Activated CD4-positive, alpha-beta T cell treated with anti-CD3 and anti-CD28 coated beads for 24 hours (primary cell): ENCODE measurements around the gene PKD2.
A peak's percentile ranks its signal among the peaks of the same experiment; 100 is the strongest.

Experiments used
- DNase-seq, 2 donors: peaks; one replicate each; pipeline ENCODE4 v3.0.0-alpha.2; 2020; ENCODE audit warnings: low read depth in 2 of 2

The PKD2 gene

GRCh38 chr4:88027611-88028608, 20.5 kb downstream of the PKD2 start:
- no peak for DNase-seq

DNA sequence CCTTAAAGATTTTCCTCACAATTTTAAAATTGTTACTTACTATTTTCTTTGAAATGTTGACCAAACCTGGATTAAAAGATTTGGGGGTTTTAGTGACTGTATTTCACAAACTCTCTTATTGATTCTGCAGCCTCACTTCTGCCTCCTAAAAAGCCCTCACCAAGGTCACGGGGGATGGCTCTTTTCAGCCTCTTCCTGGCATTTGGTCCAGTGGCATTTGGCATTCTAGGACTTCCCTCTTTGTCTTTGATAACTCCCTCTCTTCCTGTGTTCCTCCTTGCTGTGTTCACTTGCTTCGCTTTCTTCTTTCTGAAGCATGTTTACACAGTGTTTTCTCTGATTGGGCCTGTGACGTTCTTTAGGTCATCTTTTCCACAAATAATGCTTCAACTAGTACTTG, 21.5 kb downstream of the PKD2 start:
- DNase-seq, result no peak

- no peak for DNase-seq
These were observed 22.1 kb downstream of the PKD2 start for GRCh38 chr4:88029556-88029955.

GRCh38 chr4:88030565-88031310, 23.3 kb downstream of the PKD2 start:
- DNase-seq, result no peak

- DNase-seq, result peak in 1 of 2 donors; percentile 2
These were observed 25.9 kb downstream of the PKD2 start for GRCh38 chr4:88033309-88033708.

- no peak for DNase-seq
These were observed 27.9 kb downstream of the PKD2 start for GRCh38 chr4:88035292-88035691.

DNA sequence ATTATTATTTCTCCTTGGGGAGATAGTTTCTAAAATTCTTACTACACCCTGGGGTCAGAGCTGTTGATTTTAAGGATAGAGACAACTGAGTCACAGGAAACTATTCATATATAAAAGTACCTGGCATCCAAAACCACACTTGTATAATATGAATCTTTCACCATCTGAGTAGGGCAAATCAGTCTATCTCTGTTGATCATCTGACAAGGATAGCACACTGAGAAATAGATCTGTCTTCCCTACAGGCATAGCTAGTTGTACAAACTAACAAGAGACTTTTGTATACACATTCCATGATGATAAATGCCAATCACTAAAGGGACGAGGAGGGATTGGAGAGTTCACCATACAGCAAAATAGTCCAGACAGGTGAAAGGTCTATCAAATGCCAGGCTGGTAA, 30.0 kb downstream of the PKD2 start:
- DNase-seq, result no peak

- DNase-seq, result no peak
These were observed 30.5 kb downstream of the PKD2 start for GRCh38 chr4:88037936-88038335.

DNA sequence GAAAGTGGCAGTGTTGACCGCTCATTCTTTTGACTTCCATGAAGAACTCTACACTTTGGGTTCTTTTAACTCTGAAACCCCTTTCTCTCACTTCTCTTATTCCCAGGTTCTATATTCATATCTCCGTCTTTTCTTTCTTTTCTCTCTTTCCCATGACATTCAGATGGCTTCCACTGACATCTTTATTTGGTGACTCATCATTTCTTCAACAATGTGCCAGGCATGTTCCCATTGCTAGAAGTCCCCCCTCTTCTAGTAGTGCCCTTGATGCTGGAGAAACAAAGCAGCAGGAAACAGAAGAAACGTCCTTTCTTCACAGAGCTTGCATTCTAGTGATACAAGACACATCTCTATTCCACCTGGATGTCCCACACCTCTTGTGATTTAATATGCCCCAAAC, 33.3 kb downstream of the PKD2 start:
- no peak for DNase-seq

DNA sequence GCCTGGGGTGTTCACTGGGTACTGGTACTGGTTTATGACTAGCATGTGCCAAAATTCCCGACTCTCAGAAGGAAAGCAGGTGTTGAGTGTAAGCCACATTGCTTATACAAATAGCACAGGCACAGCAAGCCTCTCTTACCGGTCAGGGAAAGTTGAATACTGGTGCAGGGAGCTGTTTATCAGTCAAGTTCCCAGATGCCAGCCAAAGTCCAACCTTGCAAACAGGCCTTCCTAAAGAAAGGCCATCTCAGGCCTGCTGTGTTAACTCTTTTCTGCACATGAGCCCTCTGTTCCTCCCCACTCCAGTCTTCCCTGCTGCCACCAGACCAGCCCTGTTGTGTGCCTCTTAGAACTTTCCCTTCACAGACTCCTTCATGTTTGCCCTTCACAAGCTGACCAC, 34.2 kb downstream of the PKD2 start:
- no peak for DNase-seq

DNA sequence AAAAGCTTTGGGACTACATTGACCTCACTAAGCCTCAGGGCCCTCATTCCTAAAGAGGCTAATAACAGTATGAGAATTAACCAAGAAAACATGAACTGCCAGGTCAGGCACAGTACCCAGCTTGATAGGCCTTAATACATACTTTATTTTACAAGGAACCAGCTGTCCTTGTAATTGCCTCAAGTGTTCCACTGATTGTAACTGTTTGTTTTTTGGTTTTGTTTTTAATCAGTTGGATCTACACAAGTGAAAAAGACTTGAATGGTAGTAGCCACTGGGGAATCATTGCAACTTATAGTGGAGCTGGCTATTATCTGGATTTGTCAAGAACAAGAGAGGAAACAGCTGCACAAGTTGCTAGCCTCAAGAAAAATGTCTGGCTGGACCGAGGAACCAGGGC, 35.6 kb downstream of the PKD2 start:
- no peak for DNase-seq

- no peak for DNase-seq
These were observed 36.3 kb downstream of the PKD2 start for GRCh38 chr4:88043586-88044340.

DNA sequence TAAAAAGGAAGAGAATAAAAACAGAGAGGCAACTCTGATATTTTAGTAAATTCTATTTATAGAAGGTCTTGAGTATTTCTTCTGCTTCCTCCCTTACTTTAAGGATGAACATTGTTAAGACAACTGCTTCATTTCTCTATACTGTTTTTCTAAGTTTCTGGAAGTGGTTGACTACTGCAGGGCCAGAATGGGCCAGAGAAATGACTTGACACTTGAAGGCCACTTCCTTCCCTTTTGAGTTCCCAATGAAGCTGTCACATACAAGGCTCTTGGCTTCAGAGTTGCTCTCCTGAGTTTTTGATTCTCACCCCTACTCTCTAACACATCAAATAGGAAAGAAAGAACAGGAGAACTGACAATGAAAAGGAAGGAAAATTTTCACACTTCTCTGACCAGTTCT, 37.6 kb downstream of the PKD2 start:
- no peak for DNase-seq

DNA sequence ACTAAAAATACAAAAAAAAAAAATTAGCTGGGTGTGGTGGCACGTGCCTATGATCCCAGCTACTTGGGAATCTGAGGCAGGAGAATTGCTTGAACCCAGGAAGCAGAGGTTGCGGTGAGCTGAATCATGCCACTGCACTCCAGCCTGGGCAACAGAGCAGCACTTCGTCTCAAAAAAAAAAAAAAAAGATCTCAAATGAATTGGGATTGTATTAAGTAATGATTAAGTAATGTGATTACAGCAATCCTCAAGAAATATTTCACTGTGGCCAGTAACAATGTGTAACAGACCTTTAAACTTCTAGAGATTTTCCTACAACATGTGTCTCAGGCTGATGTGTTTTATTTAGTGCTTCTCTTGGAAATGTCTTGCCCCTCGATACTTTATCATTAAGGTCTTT, 46.8 kb downstream of the PKD2 start:
- DNase-seq, result no peak

DNA sequence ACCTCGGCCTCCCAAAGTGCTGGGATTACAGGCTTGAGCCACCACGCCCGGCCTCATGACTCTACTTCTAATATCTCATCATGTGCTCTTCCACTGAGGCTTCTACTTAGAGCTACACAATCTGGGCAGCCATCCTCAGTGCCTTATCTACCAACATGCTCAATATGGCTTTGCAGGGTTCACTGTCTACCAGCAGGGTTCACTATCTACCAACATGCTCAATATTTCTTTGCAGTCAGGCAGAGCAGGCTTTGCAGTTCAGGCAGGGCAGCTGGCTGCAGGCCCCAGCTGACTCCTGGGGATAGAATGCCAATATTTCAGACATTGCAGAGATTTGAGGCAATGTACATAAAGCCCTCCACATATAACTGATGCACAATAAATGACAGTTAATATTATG, 47.5 kb downstream of the PKD2 start:
- no peak for DNase-seq

DNA sequence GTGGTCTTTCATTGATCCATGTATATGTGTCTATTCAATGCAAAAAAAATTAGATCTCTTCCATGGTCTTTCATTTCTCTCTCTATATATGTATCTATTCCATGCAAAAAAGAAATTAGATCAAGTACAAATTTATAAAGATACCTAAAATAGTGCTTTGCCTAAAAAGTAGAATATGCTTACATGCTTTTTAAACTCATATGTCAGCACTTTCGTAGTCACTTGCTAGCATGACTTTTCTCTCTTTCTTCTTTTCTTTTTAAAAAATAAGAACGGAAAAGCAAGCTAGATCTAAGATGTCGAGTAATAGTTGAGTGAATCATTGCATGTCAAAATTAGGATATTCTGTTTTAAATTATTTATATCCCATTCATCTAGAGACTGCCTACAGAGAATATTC, 50.9 kb downstream of the PKD2 start:
- no peak for DNase-seq

- DNase-seq, result no peak
These were observed 52.3 kb downstream of the PKD2 start for GRCh38 chr4:88059766-88060165.

GRCh38 chr4:88060431-88060830, 53.0 kb downstream of the PKD2 start:
- DNase-seq, result no peak

- no peak for DNase-seq
These were observed 54.9 kb downstream of the PKD2 start for GRCh38 chr4:88062311-88062710.

DNA sequence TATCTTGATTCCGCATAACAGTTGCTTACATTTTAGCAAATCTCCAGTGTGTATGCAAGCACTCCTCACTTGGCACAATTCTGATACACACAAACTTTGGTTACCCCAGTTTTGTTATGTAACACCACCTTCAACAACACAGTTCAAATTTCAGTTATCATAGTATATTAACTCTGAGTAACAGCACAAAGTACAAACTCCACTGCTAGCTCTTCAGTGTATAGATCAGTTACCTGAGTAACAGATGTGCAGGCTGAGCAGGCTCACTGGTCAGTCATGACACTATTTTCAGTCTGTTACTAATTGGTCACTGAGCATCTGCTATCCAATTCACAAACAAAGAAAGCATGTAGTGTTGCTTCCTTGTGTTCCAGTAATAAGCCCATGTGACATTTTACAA, 55.4 kb downstream of the PKD2 start:
- no peak for DNase-seq

DNA sequence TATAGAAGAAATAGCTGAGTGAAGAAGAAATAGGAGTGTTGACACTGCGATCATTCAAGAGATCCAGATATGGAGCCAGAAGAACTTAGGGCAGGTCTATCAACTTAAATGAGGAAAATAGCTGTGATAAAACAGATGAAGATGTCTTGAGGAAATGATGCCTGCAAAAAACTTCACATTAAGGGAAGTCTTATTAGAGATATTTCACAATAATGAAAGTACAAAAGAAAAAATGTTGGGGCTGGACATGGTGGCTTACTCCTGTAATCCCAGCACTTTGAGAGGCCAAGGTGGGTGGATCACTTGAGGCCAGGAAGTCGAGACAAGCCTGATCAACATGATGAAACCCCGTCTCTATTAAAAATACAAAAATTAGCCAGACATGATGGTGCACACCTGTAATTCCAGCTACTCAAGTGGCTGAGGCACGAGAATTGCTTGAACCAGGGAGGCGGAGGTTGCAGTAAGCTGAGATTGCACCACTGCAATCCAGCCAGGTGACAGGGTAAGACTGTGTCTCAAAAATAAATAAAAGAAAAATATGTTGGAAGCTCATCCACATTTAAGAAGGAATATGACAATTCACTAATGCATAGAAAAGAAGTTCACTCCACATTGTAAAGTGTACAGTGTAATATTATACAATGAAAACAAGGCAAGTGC, 56.3 kb downstream of the PKD2 start:
- no peak for DNase-seq

- no peak for DNase-seq
These were observed 57.0 kb downstream of the PKD2 start for GRCh38 chr4:88064410-88064809.
